ENCODE measurements around the gene SZT2.

Gene SZT2

DNA sequence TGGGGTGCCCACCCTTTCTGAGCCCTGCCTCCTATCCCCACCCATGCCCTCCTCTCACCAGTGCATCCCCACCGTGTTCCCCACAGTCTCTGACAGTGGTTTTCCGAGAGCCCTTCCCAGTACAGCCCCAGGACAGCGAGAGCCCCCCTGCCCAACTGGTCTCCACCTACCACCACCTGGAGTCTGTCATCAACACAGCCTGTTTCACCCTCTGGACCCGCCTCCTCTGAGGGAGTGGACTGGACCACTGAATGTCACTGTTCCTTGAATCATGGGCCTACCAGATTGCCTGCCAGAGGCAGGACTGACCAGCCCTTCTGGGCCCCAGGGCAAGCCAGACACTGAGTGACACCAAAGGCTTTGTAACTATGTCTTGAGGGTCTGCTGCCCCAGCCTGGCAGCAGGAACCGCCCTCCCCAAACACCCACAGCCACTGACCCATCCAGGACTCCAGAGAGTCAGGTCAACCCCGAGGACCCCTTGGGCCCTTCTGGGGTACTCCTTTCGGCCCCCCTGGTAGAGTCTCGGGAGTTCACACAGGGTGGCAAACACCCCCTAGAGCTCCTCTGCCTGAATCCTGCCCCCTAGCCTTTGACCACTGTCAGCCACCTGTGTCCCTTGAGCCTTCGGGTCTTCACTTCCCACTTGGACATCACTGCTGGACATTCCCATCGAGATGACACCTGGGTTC lies 60.7 kb downstream of the SZT2 start:
- TF ChIP-seq, protein P1, sequence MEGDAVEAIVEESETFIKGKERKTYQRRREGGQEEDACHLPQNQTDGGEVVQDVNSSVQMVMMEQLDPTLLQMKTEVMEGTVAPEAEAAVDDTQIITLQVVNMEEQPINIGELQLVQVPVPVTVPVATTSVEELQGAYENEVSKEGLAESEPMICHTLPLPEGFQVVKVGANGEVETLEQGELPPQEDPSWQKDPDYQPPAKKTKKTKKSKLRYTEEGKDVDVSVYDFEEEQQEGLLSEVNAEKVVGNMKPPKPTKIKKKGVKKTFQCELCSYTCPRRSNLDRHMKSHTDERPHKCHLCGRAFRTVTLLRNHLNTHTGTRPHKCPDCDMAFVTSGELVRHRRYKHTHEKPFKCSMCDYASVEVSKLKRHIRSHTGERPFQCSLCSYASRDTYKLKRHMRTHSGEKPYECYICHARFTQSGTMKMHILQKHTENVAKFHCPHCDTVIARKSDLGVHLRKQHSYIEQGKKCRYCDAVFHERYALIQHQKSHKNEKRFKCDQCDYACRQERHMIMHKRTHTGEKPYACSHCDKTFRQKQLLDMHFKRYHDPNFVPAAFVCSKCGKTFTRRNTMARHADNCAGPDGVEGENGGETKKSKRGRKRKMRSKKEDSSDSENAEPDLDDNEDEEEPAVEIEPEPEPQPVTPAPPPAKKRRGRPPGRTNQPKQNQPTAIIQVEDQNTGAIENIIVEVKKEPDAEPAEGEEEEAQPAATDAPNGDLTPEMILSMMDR (conservative IDR thresholded peaks at IDR 0.05; ENCODE audit: low read depth, low read length): no peak
- no peak for DNase-seq (ENCODE audit: low read depth)
- H3K4me3 ChIP-seq (ENCODE audit: low read length): no peak overlapping the region

GRCh38 chr1:43451157-43451591 lies 61.5 kb downstream of the SZT2 start:
- TF ChIP-seq, protein P1 (conservative IDR thresholded peaks at IDR 0.05; ENCODE audit: low read depth, low read length): no peak
- H3K4me3 ChIP-seq (ENCODE audit: low read length): no peak overlapping the region
- no peak for DNase-seq (ENCODE audit: low read depth)

DNA sequence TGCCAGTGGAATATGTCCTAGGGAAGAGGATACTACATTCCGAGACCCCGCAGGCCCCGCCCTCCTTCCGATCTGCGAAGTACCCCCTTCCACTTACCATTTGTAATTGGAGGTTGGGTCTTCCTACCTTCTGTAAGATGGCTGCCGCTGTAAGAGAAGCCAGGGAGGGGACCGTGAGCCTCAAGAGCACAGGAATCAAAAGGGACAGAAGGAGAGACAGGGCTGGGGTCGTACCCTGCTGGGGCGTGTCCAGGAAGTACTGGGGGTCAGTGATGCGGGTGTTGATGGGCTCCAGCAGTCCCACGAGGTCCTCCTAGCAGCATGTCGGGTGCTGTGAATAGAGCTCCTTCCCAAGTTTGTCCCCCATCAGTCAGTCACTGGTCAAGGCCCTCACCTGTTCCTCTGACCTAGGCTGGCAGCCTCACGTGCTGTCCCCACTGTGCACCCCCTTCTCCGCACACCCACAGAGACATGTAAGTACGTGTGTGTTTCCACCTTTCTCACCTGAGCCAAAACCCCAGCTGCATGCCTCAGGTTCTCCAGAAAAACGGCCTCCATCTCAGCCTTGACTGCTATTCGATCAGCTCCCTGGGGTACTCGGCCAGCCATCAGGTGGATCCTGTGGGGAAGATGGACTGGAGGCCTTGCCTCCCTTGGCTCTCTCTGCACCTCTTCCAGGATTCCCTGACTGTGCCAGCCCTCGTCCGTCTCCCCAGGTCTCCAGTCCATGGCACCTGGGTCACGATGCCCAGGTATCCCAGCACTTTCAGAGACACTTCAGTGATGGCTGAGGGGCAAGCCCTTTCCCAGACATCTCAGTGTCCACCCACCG lies 62.2 kb downstream of the SZT2 start:
- H3K4me3 ChIP-seq (ENCODE audit: low read length): no peak overlapping the region
- TF ChIP-seq, protein P1 (conservative IDR thresholded peaks at IDR 0.05; ENCODE audit: low read depth, low read length): no peak
- DNase-seq (ENCODE audit: low read depth): no peak

GRCh38 chr1:43452789-43453441 lies 63.2 kb downstream of the SZT2 start:
- no peak for DNase-seq (ENCODE audit: low read depth)
- TF ChIP-seq, protein P1 (conservative IDR thresholded peaks at IDR 0.05; ENCODE audit: low read depth, low read length): no peak
- H3K4me3 ChIP-seq (ENCODE audit: low read length): peak overlapping the region; percentile 34

GRCh38 chr1:43453442-43454269 lies 64.0 kb downstream of the SZT2 start, which contains the start of gene HYI:
Gene HYI (minus strand): TSS chr1:43453931. CDS start chr1:43453793, 138 bp downstream.
- TF ChIP-seq, protein P1 (conservative IDR thresholded peaks at IDR 0.05; ENCODE audit: low read depth, low read length): no peak
- H3K4me3 ChIP-seq (ENCODE audit: low read length): peak within 1 kb of the TSS; percentile 44
- DNase-seq (ENCODE audit: low read depth): peak; percentile 60

DNA sequence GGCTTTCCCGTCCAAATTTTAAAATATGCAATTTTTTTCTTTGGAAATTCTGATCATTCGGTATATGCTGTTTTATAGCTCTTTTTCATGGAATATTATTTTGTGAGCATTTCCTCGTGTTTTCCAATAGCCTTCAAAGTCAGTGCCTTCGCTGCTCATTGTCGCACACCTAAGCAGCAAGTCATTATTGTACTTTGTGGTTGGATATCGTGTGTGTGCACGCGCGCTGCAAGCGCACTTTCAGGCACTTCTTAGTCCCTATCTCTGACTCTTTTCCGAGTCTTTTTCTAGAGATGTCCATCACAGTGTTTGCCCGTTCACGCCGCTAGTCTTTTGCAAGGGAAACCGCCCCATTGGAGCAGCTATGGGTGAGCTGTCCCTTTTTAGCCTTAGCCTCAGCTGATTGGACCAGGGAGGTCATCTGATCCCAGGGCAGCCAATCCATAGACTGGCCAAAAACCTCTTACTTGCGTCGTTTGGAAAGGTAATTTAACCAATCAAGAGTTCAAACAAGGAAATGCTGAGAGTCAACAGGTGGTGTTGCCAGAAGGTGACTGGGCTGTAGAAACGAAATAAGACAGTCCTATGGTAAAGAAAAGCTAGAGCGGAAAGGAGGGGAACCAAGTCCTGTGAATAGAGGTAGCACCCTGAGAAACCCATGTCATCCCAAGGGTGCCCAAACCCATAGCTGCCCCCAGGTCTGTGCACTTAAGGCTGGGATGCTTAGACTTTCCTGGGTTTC lies 64.7 kb downstream of the SZT2 start:
- peak; percentile 56 for DNase-seq (ENCODE audit: low read depth)
- H3K4me3 ChIP-seq (ENCODE audit: low read length): peak overlapping the region; percentile 44
- TF ChIP-seq, protein P1 (conservative IDR thresholded peaks at IDR 0.05; ENCODE audit: low read depth, low read length): no peak

Data from retinal pigment epithelial cell (primary cell).